ENCODE data around the gene PAQR3.

DNA sequence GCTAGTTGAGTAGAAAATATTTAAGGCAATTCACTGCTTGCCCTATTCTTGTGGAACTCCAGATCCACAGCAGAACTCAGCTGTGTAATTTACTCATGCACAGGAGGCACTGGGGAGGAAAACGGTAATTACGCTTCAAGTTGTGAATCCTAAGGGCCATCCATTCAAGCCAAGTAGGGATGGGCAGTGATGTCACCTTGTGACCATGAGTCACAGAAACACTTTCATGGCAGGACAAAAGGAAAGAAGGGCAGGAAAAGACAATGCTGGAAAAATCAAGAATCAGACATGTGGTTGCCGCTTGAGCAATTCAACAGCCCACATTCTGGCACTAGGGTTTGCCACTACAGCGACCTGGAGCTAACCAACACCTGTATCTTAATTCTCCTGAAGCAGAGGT, 1.4 kb downstream of the PAQR3 start:
- TF ChIP-seq EZH2 (IDR thresholded peaks at IDR 0.05): no peak
- TF ChIP-seq POLR2AphosphoS5 (IDR thresholded peaks at IDR 0.05; ENCODE audit: borderline replicate concordance, low read depth, low read length): no peak
- TF ChIP-seq FOXP2 (optimal IDR thresholded peaks at IDR 0.05; ENCODE audit: control extremely low read depth, extremely low read length, insufficient read depth): no peak

Data from SK-N-MC (cell line).